Left renal pelvis (tissue), 4 donors: Measurements from ENCODE around the gene PHLDB2. TPM values are rescaled to one million over a fixed set of nuclear protein-coding genes. Genes with fewer than 3 reads are reported as not detected.

ENCODE experiments used
- DNase-seq, 4 donors: peaks; one replicate each; pipeline ENCODE4 v3.0.0-alpha.2; 2013; ENCODE audit warnings: low read depth in 4 of 4, low spot score in 3 of 4
- polyA plus RNA-seq, 4 donors: library from polyadenylated mRNA; unstranded; fragments of 120-200 nt; gene quantifications; one replicate each; pipeline ENCODE4 v1.2.1, GENCODE V29; 2013; ENCODE audit not compliant: insufficient read length in 4 of 4

PHLDB2 gene
- polyA plus RNA-seq, 4 donors: 29.8 to 100 (median 94.9) TPM

- no peak for DNase-seq
These were observed 122.3 kb downstream of the PHLDB2 start for GRCh38 chr3:111981457-111981763.

- DNase-seq: no peak
These were observed 125.7 kb downstream of the PHLDB2 start for GRCh38 chr3:111984636-111985298.

GRCh38 chr3:111986800-111987199, 127.7 kb downstream of the PHLDB2 start:
- no peak for DNase-seq

- no peak for DNase-seq
These were observed 130.1 kb downstream of the PHLDB2 start for GRCh38 chr3:111989061-111989678.

GRCh38 chr3:111993038-111993437, 134.0 kb downstream of the PHLDB2 start:
- DNase-seq: no peak

- DNase-seq: peak in 2 of 4 donors; percentile 21 to 26
These were observed 139.8 kb downstream of the PHLDB2 start, which contains the start of gene TAGLN3 for GRCh38 chr3:111998636-111999483. Gene TAGLN3, plus strand, starts transcription at chr3:111998922. Its CDS starts 501 bp downstream, at chr3:111999423.

- no peak for DNase-seq
These were observed 140.6 kb downstream of the PHLDB2 start for GRCh38 chr3:111999484-112000324.

GRCh38 chr3:112000367-112000771, 141.3 kb downstream of the PHLDB2 start:
- DNase-seq: no peak

- DNase-seq: no peak
These were observed 141.9 kb downstream of the PHLDB2 start for GRCh38 chr3:112000966-112001365.

- no peak for DNase-seq
These were observed 142.5 kb downstream of the PHLDB2 start for GRCh38 chr3:112001526-112001925.

- DNase-seq: no peak
These were observed 143.3 kb downstream of the PHLDB2 start for GRCh38 chr3:112002096-112002971.

GRCh38 chr3:112003321-112004080, 144.4 kb downstream of the PHLDB2 start:
- DNase-seq: no peak

- no peak for DNase-seq
These were observed 145.1 kb downstream of the PHLDB2 start for GRCh38 chr3:112004187-112004586.

GRCh38 chr3:112004669-112005068, 145.6 kb downstream of the PHLDB2 start:
- DNase-seq: no peak

- DNase-seq: no peak
These were observed 146.1 kb downstream of the PHLDB2 start for GRCh38 chr3:112005091-112005672.

- DNase-seq: no peak
These were observed 148.6 kb downstream of the PHLDB2 start for GRCh38 chr3:112007633-112008032.

- DNase-seq: no peak
These were observed 150.6 kb downstream of the PHLDB2 start for GRCh38 chr3:112009670-112010069.

GRCh38 chr3:112010636-112011035, 151.6 kb downstream of the PHLDB2 start:
- no peak for DNase-seq
